GM21360 (cell line): ENCODE data around the gene KRT75.
"Not testable (repeated sequence)": the region's sequence is repeated elsewhere in the genome, so short reads cannot be mapped to it uniquely, and the experiment has no call there.

Source experiments
- ATAC-seq: cut with Tn5 transposase; IDR thresholded peaks from one replicate; pipeline ENCODE4 v1.9.1; 2021; ENCODE audit warnings: mild to moderate bottlenecking, moderate library complexity; ENCODE audit not compliant: unreplicated experiment

Gene KRT75

DNA sequence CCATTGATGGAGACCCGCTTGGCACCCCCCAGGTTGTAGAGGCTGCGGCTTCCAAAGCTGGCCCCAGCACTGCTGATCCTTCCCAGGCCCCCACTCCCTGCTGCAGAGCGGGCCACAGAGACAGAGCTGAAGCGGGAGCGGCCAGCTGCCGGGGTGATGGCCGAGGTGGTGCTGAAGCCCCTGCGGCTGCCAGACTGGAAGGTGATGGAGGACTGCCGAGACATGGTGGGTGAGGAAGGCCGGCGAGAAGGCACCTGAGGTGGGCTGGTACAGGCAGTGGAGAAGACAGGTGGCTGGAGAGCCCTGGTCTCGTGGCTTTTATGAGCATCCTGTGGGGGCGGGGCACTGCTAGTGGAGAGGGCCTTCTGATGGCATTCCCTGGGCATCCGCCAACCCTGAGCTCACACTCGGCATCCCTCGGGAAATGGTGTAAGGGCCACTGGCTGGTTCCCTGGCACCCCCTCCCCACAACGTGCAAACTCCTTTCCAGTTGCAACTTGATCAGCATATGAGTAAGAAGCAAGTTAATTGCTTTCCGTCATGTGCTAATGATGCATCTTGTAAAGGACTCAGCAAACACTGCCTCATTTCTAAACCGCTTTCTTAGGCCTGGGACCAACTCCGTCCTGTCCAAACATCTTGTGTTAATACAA lies at the start of gene KRT75:
Gene KRT75, minus strand, starts transcription at position 291 of the 653 bp plus-strand sequence. Its CDS starts 67 bp downstream, at position 224.
- ATAC-seq: no peak

DNA sequence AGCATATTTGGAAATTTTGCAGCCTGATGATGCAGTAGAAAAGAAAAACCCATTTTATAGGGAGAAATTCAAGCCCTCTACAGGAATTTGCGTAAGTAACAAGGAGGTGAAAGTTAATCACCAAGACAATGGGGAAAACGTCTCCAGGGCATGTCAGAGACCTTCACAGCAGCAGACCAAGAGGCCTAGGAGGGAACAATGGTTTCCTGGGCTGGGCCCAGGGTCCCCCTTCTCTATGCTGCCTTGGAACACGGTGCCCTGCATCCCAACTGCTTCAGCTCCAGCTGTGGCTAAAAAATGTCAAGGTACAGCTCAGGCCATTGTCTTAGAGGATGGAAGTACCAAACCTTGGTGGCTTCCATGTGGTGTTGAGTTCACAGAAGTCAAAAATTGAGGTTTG lies 45.9 kb upstream of the KRT75 start:
- no peak for ATAC-seq

DNA sequence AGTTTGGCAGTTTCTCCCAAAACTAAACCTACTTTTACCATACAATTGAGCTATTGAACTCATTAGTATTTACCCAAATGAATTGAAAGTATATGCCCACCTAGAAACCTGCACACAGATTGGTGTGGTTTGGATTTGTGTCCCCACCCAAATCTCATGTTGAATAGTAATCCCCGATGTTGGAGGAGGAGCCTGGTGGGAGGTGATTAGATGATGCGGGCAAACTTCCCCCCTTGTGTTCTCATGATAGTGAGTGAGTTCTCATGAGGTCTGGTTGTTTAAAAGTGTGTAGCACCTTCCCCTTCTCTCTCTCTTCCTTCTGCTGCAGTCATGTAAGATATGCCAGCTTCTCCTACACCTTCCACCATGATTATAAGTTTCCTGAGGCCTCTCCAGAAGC lies 43.5 kb upstream of the KRT75 start:
- ATAC-seq: no peak

DNA sequence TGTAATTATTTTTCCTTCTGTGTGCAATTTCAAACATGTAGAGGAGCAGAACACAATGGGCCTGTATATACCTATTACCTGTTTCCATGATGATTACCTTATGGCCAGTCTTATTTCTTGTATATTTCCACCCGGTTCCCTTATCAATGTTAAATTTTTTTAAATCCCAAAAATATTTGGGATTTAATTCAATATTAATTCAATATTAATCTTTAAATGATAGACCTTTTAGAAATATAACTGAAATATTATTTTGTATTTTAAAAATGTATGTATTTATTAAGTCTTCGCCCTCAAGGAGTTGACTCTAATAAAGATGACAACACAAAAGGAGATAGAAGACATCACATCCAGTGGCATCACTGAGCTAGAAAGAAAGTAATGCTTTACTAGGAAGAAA lies 40.0 kb upstream of the KRT75 start:
- ATAC-seq: no peak

DNA sequence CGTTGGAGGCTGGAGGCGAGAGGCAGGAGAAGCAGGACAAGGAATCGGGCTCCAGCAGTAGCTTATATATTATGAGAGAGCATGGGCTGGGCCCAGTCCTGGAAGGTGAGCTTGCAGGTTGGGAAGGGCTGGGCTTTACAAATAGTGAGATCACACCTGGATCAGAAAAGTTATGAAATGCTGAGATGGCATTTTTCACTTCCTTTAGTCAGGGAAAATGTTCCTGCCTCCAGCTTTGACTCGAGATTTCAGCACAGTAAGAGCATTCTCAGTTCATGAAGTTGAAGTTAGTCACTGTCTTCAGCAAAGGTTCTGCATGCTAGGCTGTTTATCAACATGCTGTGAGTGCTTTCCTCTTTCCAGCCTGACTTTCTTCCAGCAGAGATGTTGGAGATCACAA lies 39.6 kb upstream of the KRT75 start, which contains the start of gene KRT6C:
Gene KRT6C, minus strand, starts transcription at position 38 of the 400 bp plus-strand sequence. CDS start 68 bp downstream, outside the sequence.
- no peak for ATAC-seq

DNA sequence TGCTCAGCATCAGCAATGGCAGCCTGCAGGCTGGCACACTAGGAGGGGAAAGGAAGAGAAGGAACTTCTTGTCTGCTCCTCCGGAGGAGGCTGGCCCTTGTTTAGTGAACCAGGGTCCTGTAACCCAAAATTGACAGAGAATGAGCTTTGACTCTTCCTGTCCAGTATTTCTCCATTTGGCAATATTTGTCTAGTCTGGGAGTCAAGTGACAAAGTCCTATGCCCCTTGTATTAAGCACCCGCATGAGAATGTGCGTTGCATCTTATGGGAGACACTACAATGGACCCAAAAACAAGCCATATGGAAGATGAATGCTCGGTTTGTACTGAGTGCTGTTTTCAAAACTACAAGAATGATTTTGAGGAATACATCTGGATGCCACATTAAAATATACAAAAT lies 35.7 kb upstream of the KRT75 start:
- no peak for ATAC-seq

DNA sequence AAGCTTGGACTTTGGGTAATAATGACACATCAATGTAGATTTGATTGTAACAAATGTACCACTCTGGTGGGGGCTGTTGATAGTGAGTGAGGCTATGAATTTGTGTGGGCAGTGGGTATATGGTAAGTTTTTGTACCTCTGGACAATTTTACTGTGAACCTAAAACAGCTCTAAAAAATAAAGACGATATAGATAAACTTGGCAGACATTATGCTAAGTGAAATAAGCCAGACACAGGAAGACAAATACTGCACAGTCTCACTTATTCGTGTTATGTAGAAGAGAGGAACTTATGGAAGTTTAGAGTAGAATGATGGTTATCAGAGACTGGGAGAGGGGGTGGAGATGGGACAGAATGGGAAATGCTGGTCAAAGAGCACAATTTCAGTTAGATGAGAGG lies 30.7 kb upstream of the KRT75 start:
- ATAC-seq: no peak

DNA sequence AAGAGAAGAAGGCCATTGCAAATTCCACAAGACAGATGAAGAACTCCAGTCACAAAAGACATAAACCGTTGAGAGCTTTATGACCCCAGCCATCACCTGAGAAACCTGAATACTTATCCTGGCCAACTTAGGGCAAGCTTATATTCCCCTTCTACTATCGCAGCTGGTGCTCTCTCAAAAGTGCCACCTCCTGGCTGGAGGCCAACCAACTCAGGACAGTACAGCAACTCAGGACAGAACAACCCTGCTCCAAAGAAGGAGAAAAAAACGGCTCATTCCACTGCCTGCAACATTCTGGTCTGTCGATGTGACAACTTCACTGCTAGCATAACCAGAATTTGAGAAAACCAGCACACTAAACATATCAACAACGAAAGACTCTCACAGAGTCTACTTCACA lies 27.5 kb upstream of the KRT75 start:
- no peak for ATAC-seq

GRCh38 chr12:52458861-52459260 lies 24.7 kb upstream of the KRT75 start:
- no peak for ATAC-seq

DNA sequence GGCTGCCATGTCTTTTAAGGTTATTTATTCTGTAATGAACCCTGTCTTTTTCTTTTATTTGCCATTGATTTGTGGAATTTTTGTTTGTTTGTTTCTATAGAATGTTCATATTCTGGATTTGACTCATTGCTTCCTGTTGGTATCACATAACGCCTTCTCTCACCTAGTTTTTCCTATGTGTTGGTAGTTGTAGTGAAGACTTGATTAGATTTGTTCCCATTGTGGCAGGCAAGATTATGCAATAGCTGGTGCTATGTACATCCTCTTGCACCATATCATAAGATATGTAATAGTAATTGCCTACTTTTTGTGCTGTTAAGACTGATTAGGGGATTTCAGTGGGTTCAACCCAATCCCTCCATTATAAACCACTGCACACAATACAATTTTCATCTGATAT lies 21.6 kb upstream of the KRT75 start:
- ATAC-seq: no peak

- no peak for ATAC-seq
Observed at GRCh38 chr12:52454411-52455201, 20.4 kb upstream of the KRT75 start.

DNA sequence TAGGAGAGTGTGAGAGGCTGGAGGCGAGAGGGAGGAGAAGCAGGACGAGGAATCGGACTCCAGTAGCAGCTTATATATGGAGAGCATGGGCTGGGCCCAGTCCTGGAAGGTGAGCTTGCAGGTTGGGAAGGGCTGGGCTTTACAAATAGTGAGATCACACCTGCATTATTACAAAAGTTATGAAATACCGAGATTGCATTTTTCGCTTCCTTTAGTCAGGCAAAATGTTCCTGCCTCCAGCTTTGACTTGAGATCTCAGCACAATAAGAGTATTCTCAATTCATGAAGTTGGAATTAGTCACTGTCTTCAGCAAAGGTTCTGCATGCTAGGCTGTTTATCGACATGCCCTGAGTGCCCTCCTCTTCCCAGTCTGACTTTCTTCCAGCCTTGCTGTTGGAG lies 17.9 kb upstream of the KRT75 start, which contains the start of gene KRT6B:
Gene KRT6B, minus strand, starts transcription at position 46 of the 400 bp plus-strand sequence. CDS start 68 bp downstream, outside the sequence.
- no peak for ATAC-seq

DNA sequence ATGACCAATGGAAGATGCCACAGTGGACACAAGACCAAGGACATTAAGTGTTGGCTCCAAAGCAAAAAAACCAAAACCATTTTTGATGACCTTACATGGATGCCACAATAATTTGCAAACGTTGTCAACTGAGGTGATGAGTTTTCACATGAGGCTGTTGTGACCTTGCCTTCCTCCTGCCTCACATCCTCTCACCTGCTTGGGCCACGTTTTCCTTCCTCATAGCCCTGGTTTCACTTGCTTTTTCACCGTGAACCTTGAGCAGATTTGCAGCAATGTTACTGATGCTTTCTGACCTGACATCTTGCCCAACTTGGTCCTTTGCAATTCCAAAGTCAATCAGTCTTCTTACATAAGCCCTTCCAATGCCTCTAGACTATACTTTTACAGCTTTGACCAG lies 14.1 kb upstream of the KRT75 start:
- no peak for ATAC-seq

DNA sequence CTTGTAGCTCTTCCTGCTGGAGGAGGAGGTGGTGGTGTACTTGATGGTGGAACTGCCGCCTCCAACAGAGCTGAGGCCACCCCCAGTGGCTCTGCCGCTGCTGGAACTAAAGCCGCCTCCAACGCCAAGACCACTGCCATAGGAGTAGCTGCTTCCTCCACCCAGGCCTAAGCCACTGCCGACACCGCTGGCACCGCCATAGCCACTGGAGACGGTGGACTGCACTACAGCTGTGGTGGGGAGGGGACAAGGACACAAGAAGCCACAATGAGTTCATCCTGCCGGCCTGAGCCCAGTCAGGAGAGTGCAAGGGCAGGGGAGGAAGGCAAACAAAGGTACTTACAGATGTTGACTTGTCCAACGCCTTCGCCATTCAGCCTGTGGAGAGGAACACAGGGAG lies 13.0 kb upstream of the KRT75 start:
- ATAC-seq: not testable (repeated sequence)

DNA sequence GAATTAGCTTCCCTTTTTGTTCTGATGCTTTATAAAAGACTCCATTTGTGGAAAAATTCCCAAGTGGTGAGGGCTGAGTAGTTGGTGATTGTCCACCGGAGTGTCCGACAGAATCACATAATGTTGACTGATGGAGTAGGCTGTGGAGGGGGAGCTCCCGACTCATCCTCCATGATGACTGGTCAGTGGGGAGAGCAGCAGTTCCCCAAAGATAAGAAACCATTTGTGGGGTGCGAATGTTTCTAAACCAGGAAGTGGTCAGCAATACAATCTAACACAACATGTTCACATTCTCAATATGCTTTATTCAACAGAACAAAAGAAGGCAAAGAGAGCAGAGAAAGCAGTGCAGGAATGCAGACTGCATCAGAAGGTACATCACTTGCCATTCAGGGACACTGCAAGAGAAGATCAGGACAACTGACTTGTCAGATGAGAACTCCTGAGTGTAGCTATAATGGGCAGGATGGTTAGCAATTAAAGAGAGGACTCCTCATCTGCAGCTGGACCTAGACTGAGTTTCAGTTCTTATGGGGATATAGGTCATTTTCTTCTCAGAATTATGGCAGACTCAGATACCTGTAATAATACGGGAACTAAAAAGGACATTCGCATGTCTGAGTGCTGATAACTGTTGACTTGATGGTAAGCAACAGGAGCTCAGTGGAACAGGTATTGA lies 12.3 kb upstream of the KRT75 start:
- no peak for ATAC-seq

DNA sequence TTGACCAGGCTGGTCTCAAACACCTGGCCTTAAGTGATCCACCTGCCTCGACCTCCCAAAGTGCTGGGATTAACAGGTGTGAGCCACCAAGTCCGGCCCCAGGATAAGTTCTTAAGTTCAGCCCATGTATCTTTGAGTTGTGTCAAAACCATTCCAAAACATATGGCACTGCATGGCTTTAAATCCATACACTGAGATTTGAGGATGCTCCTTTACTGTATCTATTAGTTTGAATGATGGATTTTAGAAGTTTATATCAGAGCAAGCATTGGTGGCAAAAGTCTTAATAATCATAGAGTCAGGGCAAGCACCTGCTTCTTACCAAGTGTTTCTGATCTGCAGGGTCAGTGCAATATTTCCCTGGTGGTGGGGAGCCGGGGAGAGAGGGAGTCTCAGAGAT lies 11.7 kb upstream of the KRT75 start:
- ATAC-seq: no peak

- no peak for ATAC-seq
Observed at GRCh38 chr12:52444647-52445595, 10.8 kb upstream of the KRT75 start.

DNA sequence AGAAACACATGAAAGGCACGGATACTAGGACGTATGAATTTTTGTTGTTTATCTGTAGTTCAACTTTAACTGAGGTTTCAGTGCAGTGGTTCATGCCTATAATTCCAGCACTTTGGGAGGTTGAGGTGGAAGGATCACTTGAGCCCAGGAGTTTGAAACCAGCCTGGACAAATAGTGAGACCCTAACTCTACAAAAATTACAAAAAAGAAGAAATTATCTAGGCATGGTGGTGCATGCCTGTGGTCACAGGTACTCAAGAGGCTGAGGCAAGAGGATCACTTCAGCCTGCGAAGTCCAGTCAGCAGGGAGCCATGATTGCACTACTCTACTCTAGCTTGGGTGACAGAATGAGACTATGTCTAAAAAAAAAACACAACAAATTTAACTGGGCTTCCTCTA lies 9.8 kb upstream of the KRT75 start:
- ATAC-seq: no peak

GRCh38 chr12:52442600-52443061 lies 8.5 kb upstream of the KRT75 start:
- ATAC-seq: no peak

- ATAC-seq: no peak
Observed at GRCh38 chr12:52441320-52441911, 7.2 kb upstream of the KRT75 start.
